Vagina (tissue), 2 donors: Measurements from ENCODE around the gene PTCH2. TPM values are rescaled to one million over a fixed set of nuclear protein-coding genes. Genes with fewer than 3 reads are reported as not detected.
A peak's percentile ranks its signal among the peaks of the same experiment; 100 is the strongest.

ENCODE experiments used
- DNase-seq, 2 donors: peaks; one replicate each; pipeline ENCODE4 v3.0.0-alpha.2; 2017; ENCODE audit errors: extremely low spot score in 2 of 2
- H3K27ac ChIP-seq: fragments of 200-600 bp; sonication (generic); one replicate; pipeline ENCODE4 v1.5.1; 2019
- H3K27me3 ChIP-seq: fragments of 200-600 bp; sonication (generic); one replicate; pipeline ENCODE4 v1.5.1; 2019
- H3K36me3 ChIP-seq, 2 donors: fragments of 200-600 bp; sonication (generic); one replicate each; pipeline ENCODE4 v1.5.1; 2017 to 2019
- H3K4me1 ChIP-seq: fragments of 200-600 bp; sonication (generic); one replicate; pipeline ENCODE4 v1.5.1; 2019
- H3K4me3 ChIP-seq, 2 donors: fragments of 200-600 bp; sonication (generic); 1 replicate in 1 of 2; 2 replicates in 1 of 2; pipeline ENCODE4 v1.5.1; 2016 to 2019
- H3K9me3 ChIP-seq: fragments of 200-600 bp; sonication (generic); one replicate; pipeline ENCODE4 v1.5.1; 2019
- POLR2A ChIP-seq, 2 donors: fragments of 450-650 bp; IDR thresholded peaks; one replicate each; pipeline ENCODE4 v1.6.1; 2017; ENCODE audit warnings: antibody characterized with exemption in 2 of 2, mild to moderate bottlenecking in 2 of 2, moderate library complexity in 2 of 2
- POLR2AphosphoS5 ChIP-seq, 2 donors: sonication (generic); formaldehyde crosslinking; IDR thresholded peaks; one replicate each; pipeline ENCODE4 v1.9.0; 2017; ENCODE audit warnings: antibody characterized with exemption in 2 of 2, mild to moderate bottlenecking in 2 of 2, low read depth in 1 of 2; ENCODE audit not compliant: insufficient read depth in 1 of 2
- intact Hi-C: fragments of 100-400 bp; cut with DNase I; formaldehyde crosslinking; loops from one replicate; pipeline ENCODE4 v1.15.1; 2023
- total RNA-seq: library from RNA; depleted of rRNA; stranded (reverse); fragments of >200 nt; gene quantifications from one replicate; pipeline ENCODE4 v1.2.3, GENCODE V29; 2016
- TF ChIP-seq, protein P1 (sequence below), 3 experiments: fragments of 450-650 bp in 2 of 3; fragments of 200-600 bp in 1 of 3; sonication (generic) in 1 of 3; IDR thresholded peaks; one replicate each; pipeline ENCODE4 v1.5.1; 2017 to 2019; ENCODE audit warnings: antibody characterized with exemption in 3 of 3, mild to moderate bottlenecking in 2 of 3, moderate library complexity in 2 of 3

PTCH2 gene
- total RNA-seq, 1 donor from 2014 or later: 0.98 TPM

DNA sequence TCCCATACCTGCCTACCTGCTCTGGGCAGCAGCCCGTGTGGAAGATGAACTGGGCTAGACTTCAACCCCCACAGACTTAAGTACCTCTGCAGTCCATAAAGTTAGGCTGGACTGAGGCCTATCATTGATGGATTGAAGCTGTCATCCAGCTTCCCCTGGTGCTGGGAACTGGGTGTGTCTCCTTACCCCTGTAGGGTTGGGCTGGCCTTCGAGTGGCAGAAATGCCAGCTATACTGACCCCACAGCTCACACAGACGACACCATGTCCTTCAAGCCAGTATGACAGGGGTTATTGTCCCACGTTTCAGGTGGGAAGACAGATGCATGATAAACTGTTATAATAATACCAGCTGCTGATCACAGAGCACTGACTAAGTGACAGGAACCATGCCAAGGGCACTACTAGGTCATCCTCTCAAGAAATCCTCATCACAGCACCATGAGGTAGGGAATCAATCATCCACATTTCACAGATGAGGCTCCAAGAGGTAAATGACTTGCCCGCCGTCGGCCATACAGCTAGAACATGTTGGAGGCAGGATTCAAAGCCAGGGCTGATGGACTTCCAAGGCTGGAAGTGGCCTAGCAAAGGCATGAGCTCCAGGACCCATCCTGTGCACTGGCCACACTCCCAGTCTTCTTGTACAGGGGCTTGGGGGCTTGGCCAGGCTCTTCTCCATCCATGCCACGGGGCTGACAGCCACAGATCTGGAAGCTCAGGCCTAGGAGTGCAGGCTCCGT, 54.8 kb downstream of the PTCH2 start, which contains the start of gene BEST4:
BEST4 (minus strand) TSS at position 51 of the 741 bp plus-strand sequence. CDS start 465 bp downstream, outside the sequence.
- Histone ChIP-seq H3K36me3 (no peaks in the 10 kb centered on the region), H3K9me3 (no peaks in the 10 kb centered on the region), H3K4me3 (no peak within 1 kb of the TSS), H3K27ac (no peak within 1 kb of the TSS), H3K27me3 (no peaks in the 10 kb centered on the region), H3K4me1 (peaks cover 33% of the 10 kb centered on the region)
- no peak for DNase-seq
- intact Hi-C loops: loop anchor here (5.0 kb wide), 1 partner anchor 199 kb away; the partner anchor contains the start of gene EIF2B3
- TF ChIP-seq POLR2A (IDR thresholded peaks at IDR 0.05): no peak
- TF ChIP-seq, protein P1, sequence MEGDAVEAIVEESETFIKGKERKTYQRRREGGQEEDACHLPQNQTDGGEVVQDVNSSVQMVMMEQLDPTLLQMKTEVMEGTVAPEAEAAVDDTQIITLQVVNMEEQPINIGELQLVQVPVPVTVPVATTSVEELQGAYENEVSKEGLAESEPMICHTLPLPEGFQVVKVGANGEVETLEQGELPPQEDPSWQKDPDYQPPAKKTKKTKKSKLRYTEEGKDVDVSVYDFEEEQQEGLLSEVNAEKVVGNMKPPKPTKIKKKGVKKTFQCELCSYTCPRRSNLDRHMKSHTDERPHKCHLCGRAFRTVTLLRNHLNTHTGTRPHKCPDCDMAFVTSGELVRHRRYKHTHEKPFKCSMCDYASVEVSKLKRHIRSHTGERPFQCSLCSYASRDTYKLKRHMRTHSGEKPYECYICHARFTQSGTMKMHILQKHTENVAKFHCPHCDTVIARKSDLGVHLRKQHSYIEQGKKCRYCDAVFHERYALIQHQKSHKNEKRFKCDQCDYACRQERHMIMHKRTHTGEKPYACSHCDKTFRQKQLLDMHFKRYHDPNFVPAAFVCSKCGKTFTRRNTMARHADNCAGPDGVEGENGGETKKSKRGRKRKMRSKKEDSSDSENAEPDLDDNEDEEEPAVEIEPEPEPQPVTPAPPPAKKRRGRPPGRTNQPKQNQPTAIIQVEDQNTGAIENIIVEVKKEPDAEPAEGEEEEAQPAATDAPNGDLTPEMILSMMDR (IDR thresholded peaks at IDR 0.05): no peak
- no peak for TF ChIP-seq POLR2AphosphoS5 (IDR thresholded peaks at IDR 0.05; ENCODE audit: insufficient read depth in 1 of 2, low read depth in 1 of 2)

DNA sequence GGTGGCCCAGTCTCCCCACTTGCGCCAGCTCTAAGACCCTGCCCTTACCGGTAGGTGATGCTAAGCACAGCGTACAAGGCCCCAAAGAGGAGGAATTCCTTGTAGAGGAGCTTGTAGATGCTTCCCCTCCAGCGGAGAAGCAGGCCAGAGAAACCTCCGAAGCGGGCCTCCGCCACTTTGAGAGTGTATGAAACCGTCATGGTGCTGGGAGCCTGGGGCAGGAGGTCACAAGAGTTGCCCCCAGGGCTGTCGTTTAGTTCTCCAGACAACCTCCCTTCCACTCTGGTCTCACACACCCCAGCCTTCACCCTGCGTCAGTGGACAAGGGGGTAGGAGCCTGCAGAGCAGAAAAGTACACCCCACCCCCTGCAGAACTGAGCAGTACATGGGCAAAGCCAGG, 55.5 kb downstream of the PTCH2 start:
- no peaks in the 10 kb centered on the region for H3K27me3 ChIP-seq
- no peak overlapping the region for H3K27ac ChIP-seq
- TF ChIP-seq POLR2A (IDR thresholded peaks at IDR 0.05) (no peak), POLR2AphosphoS5 (IDR thresholded peaks at IDR 0.05; ENCODE audit: insufficient read depth in 1 of 2, low read depth in 1 of 2) (no peak)
- TF ChIP-seq, protein P1 (IDR thresholded peaks at IDR 0.05): no peak
- H3K4me1 ChIP-seq: peaks cover 33% of the 10 kb centered on the region
- no peak overlapping the region for H3K4me3 ChIP-seq
- no peaks in the 10 kb centered on the region for H3K36me3 ChIP-seq
- intact Hi-C loops: loop anchor here (5.0 kb wide), 1 partner anchor 200 kb away; the partner anchor contains the start of gene EIF2B3
- no peaks in the 10 kb centered on the region for H3K9me3 ChIP-seq
- DNase-seq: no peak

DNA sequence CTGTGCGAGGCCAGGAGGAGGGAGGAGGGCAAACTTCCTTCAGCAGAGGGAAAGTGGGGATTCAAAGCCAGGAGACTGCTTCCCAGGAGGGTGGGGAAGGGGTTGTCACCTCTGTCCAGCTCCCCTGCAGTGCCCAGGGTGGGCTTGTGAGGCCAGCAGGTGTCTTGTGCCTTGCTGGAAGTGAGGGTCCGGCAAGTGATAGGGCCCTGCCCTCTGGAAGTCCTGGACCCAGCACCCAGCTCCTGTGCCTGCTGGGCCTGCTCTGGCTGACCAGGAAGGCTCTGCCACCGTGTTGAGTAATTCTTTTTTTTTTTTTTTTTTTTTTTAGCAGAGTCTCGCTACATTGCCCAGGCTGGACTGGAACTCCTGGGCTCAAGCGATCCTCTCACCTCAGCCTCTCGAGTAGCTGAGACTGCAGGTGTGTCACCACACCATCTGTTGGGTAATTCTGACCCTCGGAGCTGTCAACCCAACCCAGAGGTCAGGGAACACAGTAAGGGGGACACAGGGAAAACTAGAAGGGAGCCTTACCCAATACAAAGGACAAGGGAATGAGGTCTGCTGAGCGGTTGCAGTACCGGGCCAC, 56.1 kb downstream of the PTCH2 start:
- intact Hi-C loops: loop anchor here (5.0 kb wide), 1 partner anchor 200 kb away; the partner anchor contains the start of gene EIF2B3
- TF ChIP-seq POLR2A (IDR thresholded peaks at IDR 0.05) (no peak), POLR2AphosphoS5 (IDR thresholded peaks at IDR 0.05; ENCODE audit: insufficient read depth in 1 of 2, low read depth in 1 of 2) (no peak)
- TF ChIP-seq, protein P1 (IDR thresholded peaks at IDR 0.05): no peak
- Histone ChIP-seq H3K4me3 (peak overlapping the region; percentile 48 to 66), H3K9me3 (no peaks in the 10 kb centered on the region), H3K27ac (peak overlapping the region; percentile 66), H3K27me3 (no peaks in the 10 kb centered on the region), H3K36me3 (no peaks in the 10 kb centered on the region), H3K4me1 (peaks cover 33% of the 10 kb centered on the region)
- DNase-seq: no peak

DNA sequence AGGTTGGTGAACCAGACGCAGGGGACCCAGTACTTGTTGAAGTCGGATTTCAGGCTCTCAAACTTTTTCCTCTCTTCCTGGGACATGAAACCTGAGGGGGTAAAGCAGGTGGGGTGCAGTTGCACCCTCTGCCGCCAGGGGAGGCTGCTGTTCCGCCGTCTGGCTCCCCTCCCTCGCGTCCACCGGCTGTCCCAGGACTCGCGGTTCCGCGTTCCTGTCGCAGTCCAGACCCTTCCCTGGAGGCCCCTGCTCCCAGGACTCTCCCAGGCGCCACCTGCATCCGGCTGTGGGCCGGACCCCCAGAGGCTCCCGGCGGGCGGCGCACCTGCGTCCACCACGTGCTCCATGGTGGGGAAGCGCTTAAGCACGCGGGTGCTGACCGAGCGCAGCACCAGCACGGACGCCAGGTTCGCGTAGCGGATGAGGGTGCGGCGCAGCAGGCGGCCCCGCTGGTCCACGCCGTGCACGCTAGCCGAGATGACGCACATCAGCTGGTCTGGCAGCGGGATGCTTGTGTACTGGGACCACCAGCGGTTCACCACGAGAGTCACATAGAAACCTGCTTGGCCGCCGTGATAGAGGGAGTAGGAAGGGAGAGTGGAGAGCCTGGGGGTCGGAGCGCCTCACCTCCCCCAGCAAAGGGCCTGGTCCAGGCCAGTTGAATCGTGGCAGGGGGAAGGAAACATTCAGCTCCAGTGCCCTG, 56.8 kb downstream of the PTCH2 start:
- intact Hi-C loops: loop anchor here (5.0 kb wide), 1 partner anchor 201 kb away; the partner anchor contains the start of gene EIF2B3
- TF ChIP-seq, protein P1 (IDR thresholded peaks at IDR 0.05): peak; percentile 96 to 97 (median 96)
- TF ChIP-seq POLR2AphosphoS5 (IDR thresholded peaks at IDR 0.05; ENCODE audit: insufficient read depth in 1 of 2, low read depth in 1 of 2): peak; percentile 58 to 78
- TF ChIP-seq POLR2A (IDR thresholded peaks at IDR 0.05): no peak
- H3K9me3 ChIP-seq: no peaks in the 10 kb centered on the region
- no peaks in the 10 kb centered on the region for H3K27me3 ChIP-seq
- DNase-seq: no peak
- H3K27ac ChIP-seq: peak overlapping the region; percentile 66
- peaks cover 33% of the 10 kb centered on the region for H3K4me1 ChIP-seq
- no peaks in the 10 kb centered on the region for H3K36me3 ChIP-seq
- peak overlapping the region; percentile 48 to 66 for H3K4me3 ChIP-seq
